BJ (cell line): ENCODE data around the gene XYLT1. TPM values are rescaled to one million over a fixed set of nuclear protein-coding genes. Genes with fewer than 3 reads are reported as not detected.

ENCODE experiments used
- CTCF ChIA-PET: fragments of 350-600 bp; formaldehyde crosslinking; extraction: SDS; loops from one replicate; lab custom pipeline; 2021; ENCODE audit warnings: antibody characterized with exemption, inconsistent platforms; lab: Yijun Ruan, JAX
- POLR2A ChIA-PET: fragments of 300-600 bp; sonication (Branson Sonifier 250); formaldehyde crosslinking; extraction: SDS; loops from one replicate; lab custom pipeline; 2021; ENCODE audit warnings: antibody characterized with exemption; lab: Charles Lee
- DNase-seq: peaks from one replicate; pipeline ENCODE4 v3.0.0-alpha.2; 2011; ENCODE audit warnings: low read depth
- H3K27me3 ChIP-seq: 2 replicates; pipeline ENCODE4 v1.6.0; 2011; ENCODE audit warnings: low read length; ENCODE audit not compliant: control insufficient read depth, insufficient read depth
- H3K36me3 ChIP-seq: 2 replicates; pipeline ENCODE4 v1.5.1; 2011; ENCODE audit warnings: low read length; ENCODE audit not compliant: control insufficient read depth, insufficient read depth
- H3K4me3 ChIP-seq: 2 replicates; pipeline ENCODE4 v1.5.1; 2011; ENCODE audit warnings: low read depth, mild to moderate bottlenecking, control low read depth, low read length
- CTCF ChIP-seq: IDR thresholded peaks from 2 replicates; pipeline ENCODE4 v1.5.1; 2011; ENCODE audit warnings: low read depth, mild to moderate bottlenecking, control low read depth, inconsistent platforms, low read length, moderate library complexity; ENCODE audit not compliant: insufficient read depth
- polyA plus RNA-seq: library from polyadenylated mRNA; depleted of rRNA; stranded (reverse); fragments of >200 nt; gene quantifications from 2 replicates; pipeline ENCODE4 v1.2.3, GENCODE V29; 2011

XYLT1 gene
- polyA plus RNA-seq, 1 experiment, result 15.9 TPM

- no peaks in the 10 kb centered on the region for H3K36me3 ChIP-seq
- ChIA-PET CTCF (no interaction called here), POLR2A (no interaction called here)
- TF ChIP-seq CTCF, result no peak
- DNase-seq, result no peak
- no peak overlapping the region for H3K4me3 ChIP-seq
- no peaks in the 10 kb centered on the region for H3K27me3 ChIP-seq
These were observed 399.7 kb downstream of the XYLT1 start for GRCh38 chr16:17070882-17071592.

DNA sequence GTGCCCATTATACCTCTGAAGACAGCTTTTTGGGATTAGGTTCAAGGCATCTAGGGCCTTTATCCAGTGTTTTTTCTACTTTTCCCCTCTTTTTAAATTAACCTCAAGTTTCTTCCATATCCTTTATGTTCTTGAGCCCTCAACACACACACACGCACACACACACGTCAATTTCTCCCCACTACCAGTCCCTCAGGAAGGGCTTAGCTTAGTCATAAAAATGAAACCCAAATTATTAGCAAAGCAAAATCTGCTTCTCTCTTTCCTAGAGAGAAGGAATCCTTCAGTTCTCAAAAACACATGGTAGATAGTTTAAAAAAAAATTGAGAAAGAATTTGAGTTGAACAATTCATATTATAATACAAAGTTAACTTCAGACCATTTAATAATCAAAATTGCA, 401.1 kb downstream of the XYLT1 start:
- no peaks in the 10 kb centered on the region for H3K27me3 ChIP-seq
- DNase-seq, result no peak
- no peak for TF ChIP-seq CTCF
- ChIA-PET CTCF (no interaction called here), POLR2A (no interaction called here)
- H3K4me3 ChIP-seq, result no peak overlapping the region
- H3K36me3 ChIP-seq, result no peaks in the 10 kb centered on the region

DNA sequence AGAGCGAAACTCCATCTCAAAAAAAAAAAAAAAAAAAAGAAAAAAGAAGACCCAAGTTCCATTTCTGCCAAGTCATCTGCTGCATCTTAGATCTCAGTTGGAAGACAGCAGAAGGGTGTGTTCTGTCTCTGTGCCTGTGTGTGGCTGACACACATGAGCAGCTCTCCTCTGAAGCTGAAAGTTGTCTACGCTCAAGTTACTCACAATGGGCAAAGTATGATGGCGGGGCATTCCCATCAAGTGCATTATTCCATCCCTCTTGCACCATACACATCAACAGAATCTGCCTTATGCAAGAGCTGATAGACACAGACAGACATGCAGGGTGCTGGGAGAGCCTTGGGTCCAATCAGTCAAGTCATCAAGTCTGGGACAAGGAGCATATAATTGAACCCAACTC, 402.2 kb downstream of the XYLT1 start:
- no peak for TF ChIP-seq CTCF
- H3K4me3 ChIP-seq, result no peak overlapping the region
- no peaks in the 10 kb centered on the region for H3K27me3 ChIP-seq
- CTCF ChIA-PET, result no interaction called here
- DNase-seq, result no peak
- H3K36me3 ChIP-seq, result no peaks in the 10 kb centered on the region
- POLR2A ChIA-PET, result no interaction called here

- ChIA-PET CTCF (no interaction called here), POLR2A (no interaction called here)
- H3K4me3 ChIP-seq, result no peak overlapping the region
- no peaks in the 10 kb centered on the region for H3K27me3 ChIP-seq
- H3K36me3 ChIP-seq, result no peaks in the 10 kb centered on the region
- TF ChIP-seq CTCF, result no peak
- no peak for DNase-seq
These were observed 402.9 kb downstream of the XYLT1 start for GRCh38 chr16:17067882-17068281.

GRCh38 chr16:17063201-17064139, 407.3 kb downstream of the XYLT1 start:
- ChIA-PET POLR2A (no interaction called here), CTCF (no interaction called here)

More at GRCh38 chr16:17063201-17064139, 407.3 kb downstream of the XYLT1 start:
- TF ChIP-seq CTCF, result no peak
- Histone ChIP-seq H3K4me3 (no peak overlapping the region), H3K36me3 (no peaks in the 10 kb centered on the region), H3K27me3 (no peaks in the 10 kb centered on the region)
- no peak for DNase-seq
